ENCODE measurements around the gene SLC30A3.

DNA sequence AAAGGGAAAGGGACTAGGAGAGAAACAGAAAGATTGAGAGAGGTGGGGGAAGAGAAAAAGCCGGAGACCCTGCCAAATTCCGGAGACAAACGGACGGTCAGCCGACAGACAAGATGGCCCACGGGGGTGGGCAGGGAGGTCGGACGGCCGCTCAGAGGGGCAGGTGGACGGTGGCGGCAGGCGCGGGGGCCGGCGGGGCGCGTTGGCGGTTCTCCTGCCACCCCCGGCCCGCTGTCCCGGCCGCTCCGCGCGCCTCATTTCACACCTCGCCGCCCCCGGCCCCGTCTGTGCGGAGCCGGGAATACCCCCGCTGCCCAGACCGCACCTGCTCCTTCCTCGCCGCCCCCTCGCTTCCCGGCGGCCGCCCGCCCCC is 935 bp downstream of the SLC30A3 start:
- TF ChIP-seq CTCF (IDR thresholded peaks at IDR 0.05) (no peak), POLR2A (IDR thresholded peaks at IDR 0.05; ENCODE audit: low read depth) (no peak)
